GM19463 (cell line): ENCODE data around the gene SLC4A1AP.

Source experiments
- ATAC-seq: cut with Tn5 transposase; IDR thresholded peaks from one replicate; pipeline ENCODE4 v1.9.1; 2021; ENCODE audit warnings: mild to moderate bottlenecking, moderate library complexity; ENCODE audit not compliant: unreplicated experiment

The SLC4A1AP gene

DNA sequence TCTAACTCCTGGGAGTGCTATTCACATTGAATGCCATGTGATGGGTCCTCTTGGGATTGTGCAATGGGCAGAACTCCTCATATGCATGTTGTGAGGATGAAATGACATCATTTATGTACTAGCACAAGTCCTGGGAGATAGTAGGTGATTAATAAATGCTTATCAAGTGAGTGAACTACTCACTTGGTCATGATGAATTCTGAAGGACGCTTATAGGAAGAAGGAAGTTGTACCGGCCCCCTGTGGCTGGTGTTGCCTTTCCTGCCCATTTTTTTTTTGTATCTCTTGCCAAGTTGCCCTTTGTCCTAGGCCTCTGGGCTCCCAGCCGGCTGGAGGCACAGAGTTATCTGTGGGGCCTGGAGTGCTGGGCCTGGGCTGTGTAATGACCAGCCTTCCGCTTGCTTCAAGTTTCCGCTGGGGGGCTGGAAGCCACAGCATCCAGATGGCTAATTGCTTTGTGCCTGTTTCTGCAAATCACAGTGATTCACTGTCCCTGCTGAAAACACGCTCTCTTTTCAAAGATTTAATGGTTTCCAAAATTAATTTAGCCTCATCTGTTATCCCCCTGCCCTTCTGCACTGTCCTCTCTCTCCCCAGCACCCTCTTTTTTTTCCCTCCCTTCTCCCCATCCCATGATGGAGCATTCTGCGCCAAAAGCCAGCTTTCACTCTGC lies 74.1 kb downstream of the SLC4A1AP start:
- ATAC-seq, result no peak

DNA sequence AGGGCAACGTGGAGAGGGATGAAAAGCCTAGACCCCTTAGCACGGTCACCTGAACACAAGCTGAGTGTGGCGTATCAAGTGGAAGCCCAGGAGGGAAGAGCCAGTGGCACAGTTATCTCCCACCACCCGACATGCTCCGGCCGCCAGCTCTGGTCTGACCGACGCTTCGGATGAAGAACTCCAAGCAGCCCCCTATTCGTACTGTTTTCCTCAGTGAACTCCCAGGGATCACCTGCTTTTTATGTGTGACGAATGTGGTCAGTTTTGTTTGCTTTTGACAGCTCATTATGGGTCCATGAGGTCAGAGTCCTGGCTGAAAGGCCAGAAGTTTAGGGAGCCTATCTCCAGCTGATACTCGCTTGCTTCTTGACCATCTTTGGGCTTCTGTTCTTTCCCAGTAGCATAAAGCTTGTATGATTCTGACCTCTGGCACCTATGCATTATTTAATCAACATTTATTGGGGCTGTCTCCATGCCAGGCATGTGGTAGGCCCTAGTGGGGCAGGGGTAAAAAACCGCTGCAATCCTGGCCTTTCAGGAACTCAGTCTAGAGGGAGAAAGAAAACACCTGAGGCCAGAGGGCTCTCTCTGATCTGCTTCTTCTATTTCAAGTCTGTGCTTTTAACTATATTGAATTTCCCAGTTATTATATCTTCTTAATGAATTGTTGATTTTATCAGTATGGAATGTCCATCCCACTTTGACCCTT lies 74.8 kb downstream of the SLC4A1AP start:
- ATAC-seq, result no peak

DNA sequence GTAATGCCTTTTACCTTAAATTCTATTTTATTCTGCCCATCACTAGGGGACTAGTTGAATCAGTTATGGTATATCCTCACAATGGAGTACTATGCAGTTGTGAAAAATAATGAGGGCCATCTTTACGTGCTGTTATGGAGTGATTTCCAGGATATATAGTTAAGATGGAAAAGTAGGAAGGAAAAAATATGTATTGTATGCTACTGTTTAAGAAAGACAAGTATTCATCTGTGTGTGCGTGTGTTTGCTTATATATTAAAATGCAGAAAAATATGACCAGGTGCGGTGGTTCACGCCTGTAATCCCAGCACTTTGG lies 75.3 kb downstream of the SLC4A1AP start:
- ATAC-seq, result no peak

DNA sequence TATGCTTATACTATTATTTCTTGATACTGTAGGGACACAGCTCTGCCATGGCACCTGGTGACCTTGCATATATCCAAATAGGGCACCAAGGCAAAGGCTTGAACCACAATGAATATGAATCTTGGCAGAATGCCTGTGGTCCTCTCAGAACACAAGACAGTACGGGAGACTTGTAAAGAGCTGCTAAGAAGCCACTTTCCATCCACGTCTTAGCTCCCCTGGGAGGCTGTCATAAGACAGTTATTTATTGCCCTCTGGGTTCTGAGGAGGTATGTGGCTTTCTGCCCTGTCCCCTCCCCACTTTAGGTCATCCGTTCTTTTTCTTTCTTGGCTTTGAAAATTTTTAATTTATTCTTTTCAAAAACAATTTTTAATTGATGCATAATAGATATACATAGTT lies 78.0 kb downstream of the SLC4A1AP start:
- ATAC-seq, result no peak

DNA sequence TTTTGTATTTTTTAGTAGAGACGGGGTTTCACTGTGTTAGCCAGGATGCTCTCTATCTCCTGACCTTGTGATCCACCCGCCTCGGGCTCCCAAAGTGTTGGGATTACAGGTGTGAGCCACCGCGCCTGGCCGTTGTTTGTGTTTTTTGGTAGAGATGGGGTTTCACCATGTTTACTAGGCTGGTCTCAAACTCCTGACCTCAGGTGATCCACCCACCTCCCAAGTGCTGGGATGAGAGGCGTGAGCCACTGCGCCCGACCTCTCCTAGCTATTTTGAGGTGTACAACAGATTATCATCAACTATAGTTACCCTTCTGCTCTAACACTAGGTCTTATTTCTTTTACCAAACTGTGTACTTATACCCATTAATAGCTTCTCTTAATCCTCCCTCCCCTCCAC lies 78.9 kb downstream of the SLC4A1AP start:
- ATAC-seq, result no peak
